ENCODE measurements around the gene MLKL. TPM values are rescaled to one million over a fixed set of nuclear protein-coding genes. Genes with fewer than 3 reads are reported as not detected.

MLKL gene
- total RNA-seq, 1 donor from 2014 or later = 11.5 TPM

DNA sequence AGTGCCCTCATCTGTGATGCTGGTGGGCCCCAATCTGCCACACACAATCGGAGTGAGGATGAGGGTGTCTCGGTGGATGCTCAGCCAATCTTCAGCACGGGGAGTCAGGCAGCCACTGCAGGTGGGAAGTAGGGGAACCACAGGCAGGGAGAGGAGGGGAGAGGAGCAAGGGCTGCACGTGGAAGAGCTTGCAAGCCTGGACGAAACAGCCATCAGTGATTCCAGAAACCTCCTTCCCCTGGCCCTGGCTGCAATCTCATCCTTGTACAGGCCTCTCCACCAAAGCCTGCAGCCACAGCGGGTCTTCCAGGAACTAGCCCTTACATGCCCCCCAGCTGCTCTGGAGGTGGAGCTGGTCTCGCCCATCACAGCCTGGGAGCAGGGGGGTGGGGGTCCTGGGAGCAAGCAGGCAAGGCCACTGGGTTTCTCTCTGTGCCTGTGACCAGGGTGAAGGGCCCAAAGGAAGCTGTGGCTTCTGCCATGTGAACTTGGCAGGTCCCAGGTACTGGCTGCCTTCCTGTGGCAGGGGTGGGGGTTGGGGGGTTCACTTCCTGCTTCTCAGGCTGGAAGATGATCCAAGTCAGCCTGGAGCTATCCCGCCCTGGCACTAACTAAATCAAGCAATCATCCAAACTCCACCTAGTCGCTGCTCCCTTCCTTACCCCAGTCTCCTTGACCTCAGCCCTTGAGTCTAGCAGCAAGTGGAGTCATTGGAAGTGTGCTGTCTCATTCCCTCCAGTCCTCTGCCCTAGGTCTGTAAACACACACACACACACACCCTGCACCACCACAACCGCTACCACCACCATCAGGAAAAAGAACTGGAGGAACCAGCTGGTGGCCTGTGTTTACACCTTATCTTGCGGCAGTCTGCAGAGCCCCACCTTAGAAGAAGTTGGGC, 29.4 kb upstream of the MLKL start:
- TF ChIP-seq, protein P1, sequence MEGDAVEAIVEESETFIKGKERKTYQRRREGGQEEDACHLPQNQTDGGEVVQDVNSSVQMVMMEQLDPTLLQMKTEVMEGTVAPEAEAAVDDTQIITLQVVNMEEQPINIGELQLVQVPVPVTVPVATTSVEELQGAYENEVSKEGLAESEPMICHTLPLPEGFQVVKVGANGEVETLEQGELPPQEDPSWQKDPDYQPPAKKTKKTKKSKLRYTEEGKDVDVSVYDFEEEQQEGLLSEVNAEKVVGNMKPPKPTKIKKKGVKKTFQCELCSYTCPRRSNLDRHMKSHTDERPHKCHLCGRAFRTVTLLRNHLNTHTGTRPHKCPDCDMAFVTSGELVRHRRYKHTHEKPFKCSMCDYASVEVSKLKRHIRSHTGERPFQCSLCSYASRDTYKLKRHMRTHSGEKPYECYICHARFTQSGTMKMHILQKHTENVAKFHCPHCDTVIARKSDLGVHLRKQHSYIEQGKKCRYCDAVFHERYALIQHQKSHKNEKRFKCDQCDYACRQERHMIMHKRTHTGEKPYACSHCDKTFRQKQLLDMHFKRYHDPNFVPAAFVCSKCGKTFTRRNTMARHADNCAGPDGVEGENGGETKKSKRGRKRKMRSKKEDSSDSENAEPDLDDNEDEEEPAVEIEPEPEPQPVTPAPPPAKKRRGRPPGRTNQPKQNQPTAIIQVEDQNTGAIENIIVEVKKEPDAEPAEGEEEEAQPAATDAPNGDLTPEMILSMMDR (IDR thresholded peaks at IDR 0.05; ENCODE audit: insufficient read depth, low read length, poor library complexity, severe bottlenecking) = no peak
- DNase-seq (ENCODE audit: low read depth) = no peak
- Histone ChIP-seq H3K27me3 (ENCODE audit: control insufficient read depth, insufficient read depth, low read length) (no peaks in the 10 kb centered on the region), H3K36me3 (ENCODE audit: control insufficient read depth, insufficient read depth, low read length) (no peaks in the 10 kb centered on the region), H3K4me3 (ENCODE audit: low read depth, low read length) (no peak overlapping the region)

DNA sequence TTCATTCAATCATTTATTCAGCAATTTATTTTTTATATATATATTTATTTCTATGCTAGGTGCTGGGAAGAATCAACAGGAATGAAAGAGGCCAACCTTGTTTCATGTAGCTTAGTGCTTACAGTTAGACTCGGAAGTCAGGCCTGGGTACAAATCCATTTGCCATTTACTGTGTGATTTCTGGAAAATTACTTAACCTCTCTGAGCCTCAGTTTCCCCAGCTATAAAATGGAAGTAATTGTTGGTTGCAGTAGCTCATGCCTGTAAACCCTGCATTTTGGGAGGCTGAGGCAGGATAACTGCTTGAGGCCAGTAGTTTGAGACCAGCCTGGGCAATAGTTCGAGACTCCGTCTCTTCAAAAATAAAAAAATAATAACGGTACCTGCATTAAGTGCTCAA, 27.2 kb upstream of the MLKL start:
- DNase-seq (ENCODE audit: low read depth) = no peak
- TF ChIP-seq, protein P1 (IDR thresholded peaks at IDR 0.05; ENCODE audit: insufficient read depth, low read length, poor library complexity, severe bottlenecking) = no peak
- Histone ChIP-seq H3K27me3 (ENCODE audit: control insufficient read depth, insufficient read depth, low read length) (no peaks in the 10 kb centered on the region), H3K4me3 (ENCODE audit: low read depth, low read length) (no peak overlapping the region), H3K36me3 (ENCODE audit: control insufficient read depth, insufficient read depth, low read length) (no peaks in the 10 kb centered on the region)

DNA sequence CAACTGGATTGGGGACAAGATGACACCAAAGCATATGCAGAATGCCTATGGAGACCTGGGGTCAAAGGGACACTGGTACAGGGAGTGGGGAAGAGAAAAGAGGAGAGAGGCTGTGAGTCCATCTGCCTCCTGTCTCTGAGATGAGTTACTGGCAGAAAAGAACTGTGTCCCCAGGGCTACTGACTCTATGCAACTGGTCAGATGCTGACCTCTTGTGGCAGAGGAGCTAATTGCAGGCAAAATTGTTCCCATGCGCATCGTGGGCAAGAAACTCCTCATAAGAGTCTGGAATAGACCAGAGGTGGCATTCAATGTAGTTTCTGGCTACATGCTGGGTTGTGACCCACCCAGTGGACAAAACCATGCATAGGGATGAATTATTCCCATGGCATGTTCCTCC, 26.1 kb upstream of the MLKL start:
- no peaks in the 10 kb centered on the region for H3K36me3 ChIP-seq (ENCODE audit: control insufficient read depth, insufficient read depth, low read length)
- no peaks in the 10 kb centered on the region for H3K27me3 ChIP-seq (ENCODE audit: control insufficient read depth, insufficient read depth, low read length)
- no peak for DNase-seq (ENCODE audit: low read depth)
- TF ChIP-seq, protein P1 (IDR thresholded peaks at IDR 0.05; ENCODE audit: insufficient read depth, low read length, poor library complexity, severe bottlenecking) = peak; percentile 47
- no peak overlapping the region for H3K4me3 ChIP-seq (ENCODE audit: low read depth, low read length)

DNA sequence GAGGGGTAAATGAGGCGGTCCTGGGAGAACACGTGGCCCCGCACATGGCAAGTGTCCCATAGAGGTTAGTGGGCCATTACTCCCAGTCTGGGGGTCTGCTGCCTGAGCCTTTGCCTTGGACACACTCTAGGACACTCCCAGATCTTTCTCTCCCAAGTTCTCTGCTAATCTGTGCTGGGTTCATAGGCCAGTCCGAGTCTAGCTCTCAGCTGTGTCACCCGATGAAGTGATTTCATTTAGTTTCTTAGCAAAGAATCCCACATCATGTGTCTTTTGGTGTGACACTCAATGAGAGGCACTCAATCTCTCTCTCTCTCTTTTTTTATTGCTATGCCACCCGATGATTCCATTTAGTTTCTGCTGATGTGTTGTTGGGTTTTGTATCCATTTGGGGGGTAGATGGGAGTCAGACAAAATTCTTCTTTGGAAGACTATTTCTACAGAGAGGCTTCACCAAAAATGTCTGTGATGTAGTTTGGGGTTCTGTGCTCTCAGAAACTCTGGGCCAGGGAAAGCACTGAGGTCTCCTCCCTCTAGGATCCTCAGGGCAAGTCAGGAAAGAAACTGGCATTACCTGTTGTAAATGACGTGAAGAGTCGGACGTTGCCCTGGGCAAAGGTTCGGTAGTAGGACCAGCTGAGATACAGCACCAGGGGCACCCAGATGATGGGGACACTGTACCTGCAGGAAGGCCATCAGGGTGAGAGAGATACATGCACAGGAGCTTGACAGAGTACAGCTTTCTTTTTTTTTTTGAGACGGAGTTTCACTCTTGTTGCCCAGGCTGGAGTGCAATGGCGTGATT, 25.2 kb upstream of the MLKL start:
- no peak for DNase-seq (ENCODE audit: low read depth)
- TF ChIP-seq, protein P1 (IDR thresholded peaks at IDR 0.05; ENCODE audit: insufficient read depth, low read length, poor library complexity, severe bottlenecking) = no peak
- Histone ChIP-seq H3K36me3 (ENCODE audit: control insufficient read depth, insufficient read depth, low read length) (no peaks in the 10 kb centered on the region), H3K27me3 (ENCODE audit: control insufficient read depth, insufficient read depth, low read length) (no peaks in the 10 kb centered on the region), H3K4me3 (ENCODE audit: low read depth, low read length) (no peak overlapping the region)

DNA sequence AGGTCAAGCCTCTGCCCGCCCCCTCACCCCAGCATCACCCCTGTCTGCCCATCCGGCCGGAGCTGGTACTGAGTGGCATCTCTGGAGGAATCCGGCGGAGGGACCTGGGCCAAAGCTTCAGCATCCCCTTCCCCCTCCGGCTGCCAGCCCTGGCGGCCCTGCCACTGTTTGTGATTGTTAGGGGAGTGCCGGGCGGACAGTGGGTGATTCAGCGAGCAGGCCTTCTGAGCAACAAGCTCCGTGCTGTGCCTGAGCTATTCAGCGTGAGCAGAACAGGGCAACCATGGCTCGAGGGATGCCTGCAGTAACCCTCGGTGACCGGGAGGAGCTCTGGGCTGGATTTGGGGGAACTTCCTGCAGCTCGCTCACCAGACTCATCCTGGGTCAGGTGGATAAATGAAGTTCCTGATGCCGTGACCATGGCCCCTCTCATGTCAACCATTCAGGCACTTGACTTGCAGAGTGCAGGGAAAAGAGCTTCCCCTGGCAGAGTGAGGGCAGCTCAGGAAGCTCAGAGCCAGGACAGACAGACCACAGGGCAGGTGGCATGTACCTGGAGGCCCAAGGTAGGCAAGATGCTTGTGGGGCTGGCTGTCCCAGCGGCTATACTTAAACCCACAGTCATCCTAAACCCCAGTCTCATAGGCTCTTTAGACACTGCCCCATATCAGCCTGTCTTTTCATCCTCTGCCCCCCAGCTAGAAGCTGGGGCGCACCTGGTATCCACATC, 24.3 kb upstream of the MLKL start:
- no peaks in the 10 kb centered on the region for H3K36me3 ChIP-seq (ENCODE audit: control insufficient read depth, insufficient read depth, low read length)
- peak; percentile 70 for DNase-seq (ENCODE audit: low read depth)
- H3K4me3 ChIP-seq (ENCODE audit: low read depth, low read length) = no peak overlapping the region
- no peaks in the 10 kb centered on the region for H3K27me3 ChIP-seq (ENCODE audit: control insufficient read depth, insufficient read depth, low read length)
- TF ChIP-seq, protein P1 (IDR thresholded peaks at IDR 0.05; ENCODE audit: insufficient read depth, low read length, poor library complexity, severe bottlenecking) = peak; percentile 70

Data from kidney epithelial cell (primary cell).